Measurements from ENCODE around the gene KRTAP9-3. TPM values are rescaled to one million over a fixed set of nuclear protein-coding genes. Genes with fewer than 3 reads are reported as not detected.
"Not testable (repeated sequence)": the region's sequence is repeated elsewhere in the genome, so short reads cannot be mapped to it uniquely, and the experiment has no call there.

The KRTAP9-3 gene
- total and polyA plus RNA-seq, 2 experiments from 2014 or later = not detected

- Histone ChIP-seq H3K9me2 (ENCODE audit: insufficient read depth) (no peaks in the 10 kb centered on the region), H3K4me3 (no peak overlapping the region), H3K36me3 (ENCODE audit: insufficient read depth) (no peaks in the 10 kb centered on the region), H3K79me2 (replicated peaks; ENCODE audit: insufficient read depth) (no peaks in the 10 kb centered on the region), H3K4me2 (no peak overlapping the region), H3K27ac (ENCODE audit: low read depth) (no peak overlapping the region), H4K20me1 (replicated peaks; ENCODE audit: insufficient read depth) (no peaks in the 10 kb centered on the region), H3F3A (replicated peaks; ENCODE audit: low read depth) (no peaks in the 10 kb centered on the region), H3K27me3 (ENCODE audit: insufficient read depth) (no peaks in the 10 kb centered on the region), H3K4me1 (ENCODE audit: insufficient read depth) (no peaks in the 10 kb centered on the region), H2AFZ (no peak overlapping the region)
- TF ChIP-seq EZH2phosphoT487 (IDR thresholded peaks at IDR 0.05; ENCODE audit: unreplicated experiment) (no peak), ZNF462 (CRISPR knock-in tag; IDR thresholded peaks at IDR 0.05) (no peak), ZNF331 (CRISPR knock-in tag; IDR thresholded peaks at IDR 0.05; ENCODE audit: low read depth) (no peak), REST (IDR thresholded peaks at IDR 0.05; ENCODE audit: unreplicated experiment) (no peak), ZNF114 (CRISPR knock-in tag; IDR thresholded peaks at IDR 0.05) (no peak), JUNB (IDR thresholded peaks at IDR 0.05; ENCODE audit: unreplicated experiment) (no peak), EZH2 (IDR thresholded peaks at IDR 0.05; ENCODE audit: low read depth, unreplicated experiment) (no peak), POLR2AphosphoS5 (IDR thresholded peaks at IDR 0.05; ENCODE audit: low read depth) (no peak), STAT1 (IDR thresholded peaks at IDR 0.05; ENCODE audit: unreplicated experiment) (no peak), ETS1 (IDR thresholded peaks at IDR 0.05) (no peak)
- Mint-ChIP-seq H3K27me3 (ENCODE audit: insufficient read depth, low read depth, poor library complexity) (no peaks in the 10 kb centered on the region), H3K36me3 (ENCODE audit: low read depth) (no peaks in the 10 kb centered on the region), H3K4me3 (no peak overlapping the region), H3K9me3 (no peaks in the 10 kb centered on the region), H3K27ac (no peak overlapping the region), H3K4me1 (no peaks in the 10 kb centered on the region)
- ATAC-seq = no peak
- no peak for DNase-seq (ENCODE audit: low spot score)
Observed at GRCh38 chr17:41231731-41232130, 518 bp upstream of the KRTAP9-3 start.

GRCh38 chr17:41237116-41237515 lies 4.9 kb downstream of the KRTAP9-3 start:
- not testable (repeated sequence) for H3K9me2 ChIP-seq (ENCODE audit: insufficient read depth); H3K27ac ChIP-seq (ENCODE audit: low read depth); H3K36me3 ChIP-seq (ENCODE audit: insufficient read depth); H3K4me1 ChIP-seq (ENCODE audit: insufficient read depth); H3F3A ChIP-seq (replicated peaks; ENCODE audit: low read depth); H3K27ac Mint-ChIP-seq; H3K27me3 ChIP-seq (ENCODE audit: insufficient read depth); DNase-seq (ENCODE audit: low spot score); H3K4me1 Mint-ChIP-seq; ATAC-seq; H3K36me3 Mint-ChIP-seq (ENCODE audit: low read depth); H3K4me3 ChIP-seq; H3K4me3 Mint-ChIP-seq; H3K4me2 ChIP-seq; H3K27me3 Mint-ChIP-seq (ENCODE audit: insufficient read depth, low read depth, poor library complexity); H4K20me1 ChIP-seq (replicated peaks; ENCODE audit: insufficient read depth); H2AFZ ChIP-seq; H3K79me2 ChIP-seq (replicated peaks; ENCODE audit: insufficient read depth)
- H3K9me3 Mint-ChIP-seq = peaks cover 11% of the 10 kb centered on the region
